Stimulated activated naive B cell treated with anti-CD40 and anti-IgM and Interleukin-4, amounts not matched to agents 10 μg/mL and 1 μg/mL and 100 μg/mL, for 72 hours (primary cell): ENCODE results near the gene NCOA3.
"Not testable (repeated sequence)": the region's sequence is repeated elsewhere in the genome, so short reads cannot be mapped to it uniquely, and the experiment has no call there.

Experiments
- ATAC-seq, 2 donors: fragments of 150-1000 bp; cut with Tn5 transposase; replicated peaks; 2 replicates each; pipeline ENCODE4 v1.10.0; 2021; ENCODE audit warnings: moderate library complexity in 1 of 2
- DNase-seq: peaks from one replicate; pipeline ENCODE4 v3.0.0; 2021
- H3K27ac Mint-ChIP-seq: one replicate; pipeline ENCODE4 v1.8.0; 2022; ENCODE audit warnings: mild to moderate bottlenecking, mixed read lengths
- H3K27me3 Mint-ChIP-seq, 2 donors: one replicate each; pipeline ENCODE4 v1.8.0; 2022; ENCODE audit warnings: mixed read lengths in 2 of 2
- H3K36me3 Mint-ChIP-seq, 2 donors: one replicate each; pipeline ENCODE4 v1.8.0; 2022; ENCODE audit warnings: mixed read lengths in 2 of 2, mild to moderate bottlenecking in 1 of 2
- H3K4me1 Mint-ChIP-seq, 2 donors: one replicate each; pipeline ENCODE4 v1.8.0; 2022; ENCODE audit warnings: mixed read lengths in 2 of 2, mild to moderate bottlenecking in 1 of 2
- H3K4me3 Mint-ChIP-seq, 2 donors: one replicate each; pipeline ENCODE4 v1.8.0; 2022; ENCODE audit warnings: mild to moderate bottlenecking in 2 of 2, mixed read lengths in 2 of 2, moderate library complexity in 1 of 2
- H3K9me3 Mint-ChIP-seq, 2 donors: one replicate each; pipeline ENCODE4 v1.8.0; 2022; ENCODE audit warnings: mixed read lengths in 2 of 2, mild to moderate bottlenecking in 1 of 2

NCOA3 gene

DNA sequence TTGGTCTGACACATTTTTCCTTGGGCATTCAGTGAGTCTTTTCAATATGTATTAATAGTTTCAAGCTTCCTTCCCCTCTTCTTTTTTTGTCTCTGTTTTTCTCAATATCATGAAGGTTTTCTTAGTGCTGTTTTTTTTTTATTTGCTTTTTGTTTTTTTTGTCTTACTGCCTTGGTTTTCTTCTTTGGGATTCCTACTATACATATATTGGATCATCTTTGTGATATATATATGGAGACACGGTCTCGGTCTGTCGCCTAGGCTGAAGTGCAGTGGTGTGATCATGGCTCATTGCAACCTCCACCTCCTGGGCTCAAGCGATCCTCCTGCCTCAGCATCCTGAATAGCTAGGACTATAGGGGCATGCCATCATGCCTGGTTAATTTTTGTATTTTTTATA is 43.8 kb downstream of the NCOA3 start:
- ATAC-seq, result no peak
- no peaks in the 10 kb centered on the region for H3K27me3 Mint-ChIP-seq
- H3K9me3 Mint-ChIP-seq, result no peaks in the 10 kb centered on the region
- H3K4me1 Mint-ChIP-seq, result peaks cover 41 to 77% of the 10 kb centered on the region in 2 donors
- peaks cover 42 to 48% of the 10 kb centered on the region in 2 donors for H3K36me3 Mint-ChIP-seq
- H3K4me3 Mint-ChIP-seq, result peak overlapping the region; percentile 14 to 22
- peak overlapping the region; percentile 82 for H3K27ac Mint-ChIP-seq
- DNase-seq, result no peak

DNA sequence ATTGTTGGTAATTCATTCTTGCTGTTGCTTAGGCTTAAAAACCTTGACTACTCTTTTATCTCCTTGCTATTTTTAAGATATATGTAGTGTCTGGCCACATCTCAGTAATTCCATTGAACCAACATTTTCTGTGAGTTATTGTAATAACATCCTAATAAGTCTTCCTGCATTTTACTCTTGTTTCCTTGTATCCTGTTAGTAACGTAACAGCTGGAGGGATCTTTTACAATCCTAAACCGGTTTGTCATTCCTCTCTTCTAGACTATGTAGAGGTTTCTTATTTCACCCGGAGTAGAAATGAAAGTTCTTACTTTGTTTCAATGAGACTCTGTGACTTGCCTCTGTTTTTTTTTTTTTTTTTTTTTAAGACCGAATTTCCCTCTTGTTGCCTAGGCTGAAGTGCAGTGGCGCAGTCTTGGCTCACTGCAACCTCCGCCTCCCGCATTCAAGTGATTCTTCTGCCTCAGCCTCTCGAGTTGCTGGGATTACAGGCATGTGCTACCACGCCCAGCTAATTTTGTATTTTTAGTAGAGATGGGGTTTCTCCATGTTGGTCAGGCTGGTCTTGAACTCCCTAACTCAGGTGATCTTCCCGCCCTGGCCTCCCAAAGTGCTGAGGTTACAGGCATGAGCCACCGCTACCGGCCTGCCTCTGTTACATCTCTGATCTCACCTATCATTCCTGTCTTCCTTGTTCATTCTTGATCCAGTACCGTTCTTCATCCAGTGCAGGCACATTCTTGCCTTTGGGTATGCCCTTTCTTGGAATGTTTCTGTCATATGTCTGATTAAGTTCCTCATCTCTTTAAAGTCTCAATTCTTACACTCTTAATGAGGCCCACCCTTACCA is 44.7 kb downstream of the NCOA3 start:
- Mint-ChIP-seq H3K27ac (no peak overlapping the region), H3K4me1 (peaks cover 39 to 77% of the 10 kb centered on the region in 2 donors), H3K36me3 (peaks cover 42 to 49% of the 10 kb centered on the region in 2 donors), H3K4me3 (no peak overlapping the region), H3K27me3 (no peaks in the 10 kb centered on the region), H3K9me3 (no peaks in the 10 kb centered on the region)
- DNase-seq (no peak), ATAC-seq (no peak)

DNA sequence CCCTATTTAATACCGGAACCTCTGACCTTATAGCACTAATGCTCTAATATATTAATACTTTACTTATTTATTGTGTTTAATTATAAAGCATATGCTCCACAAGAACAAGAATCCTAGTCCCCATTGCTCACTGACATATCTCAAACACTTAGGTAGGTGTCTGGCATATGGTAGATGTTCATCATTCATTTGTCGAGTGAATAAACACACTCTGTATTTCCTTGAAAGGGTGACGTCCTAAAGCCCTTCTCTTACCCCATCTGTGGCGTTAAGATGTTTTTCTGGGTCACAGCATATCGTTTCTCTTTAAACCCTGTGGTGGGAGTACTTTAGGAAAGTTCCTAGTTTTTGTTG is 45.3 kb downstream of the NCOA3 start:
- H3K27ac Mint-ChIP-seq, result no peak overlapping the region
- no peak overlapping the region for H3K4me3 Mint-ChIP-seq
- H3K27me3 Mint-ChIP-seq, result no peaks in the 10 kb centered on the region
- DNase-seq (no peak), ATAC-seq (no peak)
- peaks cover 37 to 47% of the 10 kb centered on the region in 2 donors for H3K36me3 Mint-ChIP-seq
- H3K4me1 Mint-ChIP-seq, result peaks cover 40 to 75% of the 10 kb centered on the region in 2 donors
- H3K9me3 Mint-ChIP-seq, result no peaks in the 10 kb centered on the region

DNA sequence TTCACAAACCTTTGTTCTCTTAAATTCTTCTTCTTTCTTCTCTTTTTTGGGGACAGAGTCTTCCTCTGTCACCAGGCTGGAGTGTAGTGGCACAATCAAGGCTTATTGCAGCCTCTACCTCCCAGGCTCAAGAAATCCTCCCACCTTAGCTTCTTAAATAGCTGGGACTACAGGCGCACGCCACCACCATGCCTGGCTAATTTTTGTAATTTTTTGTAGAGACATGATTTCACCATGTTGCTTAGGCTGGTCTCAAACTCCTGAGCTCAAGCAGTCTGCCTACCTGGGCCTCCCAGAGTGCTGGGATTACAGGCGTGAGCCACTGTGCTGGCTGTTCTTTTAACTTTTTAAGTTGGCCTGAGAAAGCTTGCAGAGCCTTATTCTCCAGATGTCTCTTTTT is 48.0 kb downstream of the NCOA3 start:
- Mint-ChIP-seq H3K4me3 (no peak overlapping the region), H3K4me1 (peaks cover 23 to 64% of the 10 kb centered on the region in 2 donors), H3K9me3 (no peaks in the 10 kb centered on the region), H3K27me3 (no peaks in the 10 kb centered on the region), H3K36me3 (peaks cover 33 to 44% of the 10 kb centered on the region in 2 donors), H3K27ac (peak overlapping the region; percentile 91)
- ATAC-seq (no peak), DNase-seq (no peak)

DNA sequence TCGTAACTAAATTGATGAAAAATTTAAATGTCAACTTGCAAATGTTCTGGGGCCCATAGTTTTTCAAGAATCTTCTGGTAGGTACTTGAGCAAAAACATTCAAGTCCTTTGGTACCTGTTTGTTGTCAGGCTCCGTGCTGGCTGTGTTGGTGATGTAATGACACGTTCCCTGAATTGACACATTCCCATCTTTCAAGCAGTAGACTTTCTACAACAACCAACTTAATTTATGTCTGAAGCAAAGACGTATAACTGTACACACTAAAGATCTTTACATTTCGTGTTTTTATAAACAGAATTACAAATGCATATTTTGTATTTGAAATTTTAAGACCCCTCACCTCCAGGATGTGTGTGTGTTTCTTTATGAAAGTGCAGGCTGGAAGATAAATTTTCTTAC is 49.5 kb downstream of the NCOA3 start:
- no peak overlapping the region for H3K4me3 Mint-ChIP-seq
- H3K36me3 Mint-ChIP-seq, result peaks cover 29 to 39% of the 10 kb centered on the region in 2 donors
- H3K9me3 Mint-ChIP-seq, result no peaks in the 10 kb centered on the region
- ATAC-seq, result no peak
- H3K4me1 Mint-ChIP-seq, result peaks cover 21 to 60% of the 10 kb centered on the region in 2 donors
- no peak for DNase-seq
- no peaks in the 10 kb centered on the region for H3K27me3 Mint-ChIP-seq
- peak overlapping the region; percentile 42 for H3K27ac Mint-ChIP-seq

DNA sequence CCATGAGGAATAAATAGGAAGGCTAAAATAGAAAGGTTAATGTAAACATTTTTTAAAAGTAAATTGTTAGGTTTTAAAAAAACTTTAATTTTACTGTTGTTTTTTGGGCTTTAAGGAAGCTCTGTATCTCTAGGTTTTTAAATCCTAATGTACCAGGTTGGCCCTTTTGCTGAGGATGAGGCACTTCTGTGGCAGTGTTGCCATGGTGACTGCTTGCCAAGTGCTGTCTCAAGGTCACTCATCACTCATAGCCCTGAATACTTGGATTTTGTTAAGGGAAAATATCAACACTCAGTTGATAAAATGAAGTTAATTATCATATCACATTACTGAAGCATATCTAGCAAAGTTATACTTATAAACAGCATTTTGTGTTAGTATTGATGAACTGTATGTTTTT is 50.2 kb downstream of the NCOA3 start:
- no peaks in the 10 kb centered on the region for H3K9me3 Mint-ChIP-seq
- DNase-seq (no peak), ATAC-seq (no peak)
- no peak overlapping the region for H3K4me3 Mint-ChIP-seq
- peaks cover 18 to 60% of the 10 kb centered on the region in 2 donors for H3K4me1 Mint-ChIP-seq
- no peak overlapping the region for H3K27ac Mint-ChIP-seq
- peaks cover 22 to 35% of the 10 kb centered on the region in 2 donors for H3K36me3 Mint-ChIP-seq
- no peaks in the 10 kb centered on the region for H3K27me3 Mint-ChIP-seq

DNA sequence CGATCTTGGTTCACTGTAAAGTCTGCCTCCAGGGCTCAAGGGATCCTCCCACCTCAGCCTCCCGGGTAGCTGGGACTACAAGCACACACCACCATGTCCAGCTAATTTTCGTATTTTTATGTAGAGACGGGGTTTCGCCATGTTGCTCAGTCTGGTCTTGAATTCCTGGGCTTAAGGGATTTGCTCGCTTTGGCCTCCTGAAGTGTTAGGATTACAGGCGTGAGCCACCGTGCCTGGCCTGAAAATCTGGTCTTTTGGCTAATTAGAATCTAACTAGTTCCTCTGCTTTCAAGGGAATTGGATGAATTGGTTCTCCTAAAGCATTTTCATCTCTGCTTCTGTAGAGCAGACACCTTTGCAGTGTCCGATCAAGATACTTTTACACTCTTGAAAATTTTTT is 51.3 kb downstream of the NCOA3 start:
- Mint-ChIP-seq H3K27ac (no peak overlapping the region), H3K4me1 (peaks cover 17 to 65% of the 10 kb centered on the region in 2 donors), H3K36me3 (peaks cover 22 to 32% of the 10 kb centered on the region in 2 donors), H3K27me3 (no peaks in the 10 kb centered on the region), H3K4me3 (no peak overlapping the region), H3K9me3 (no peaks in the 10 kb centered on the region)
- DNase-seq, result no peak
- no peak for ATAC-seq

DNA sequence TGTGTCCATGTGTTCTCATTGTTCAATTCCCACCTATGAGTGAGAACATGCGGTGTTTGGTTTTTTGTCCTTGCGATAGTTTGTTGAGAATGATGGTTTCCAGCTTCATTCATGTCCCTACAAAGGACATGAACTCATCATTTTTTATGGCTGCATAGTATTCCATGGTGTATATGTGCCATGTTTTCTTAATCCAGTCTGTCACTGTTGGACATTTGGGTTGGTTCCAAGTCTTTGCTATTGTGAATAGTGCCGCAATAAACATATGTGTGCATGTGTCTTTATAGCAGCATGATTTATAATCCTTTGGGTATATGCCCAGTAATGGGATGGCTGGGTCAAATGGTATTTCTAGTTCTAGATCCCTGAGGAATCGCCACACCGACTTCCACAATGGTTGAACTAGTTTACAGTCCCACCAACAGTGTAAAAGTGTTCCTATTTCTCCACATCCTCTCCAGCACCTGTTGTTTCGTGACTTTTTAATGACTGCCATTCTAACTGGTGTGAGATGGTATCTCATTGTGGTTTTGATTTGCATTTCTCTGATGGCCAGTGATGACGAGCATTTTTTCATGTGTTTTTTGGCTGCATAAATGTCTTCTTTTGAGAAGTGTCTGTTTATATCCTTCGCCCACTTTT is 52.0 kb downstream of the NCOA3 start:
- Mint-ChIP-seq H3K4me1 (peaks cover 21 to 72% of the 10 kb centered on the region in 2 donors), H3K27ac (peak overlapping the region; percentile 31), H3K36me3 (peaks cover 25 to 36% of the 10 kb centered on the region in 2 donors)
- not testable (repeated sequence) for H3K27me3 Mint-ChIP-seq, ATAC-seq, H3K4me3 Mint-ChIP-seq, H3K9me3 Mint-ChIP-seq, DNase-seq

DNA sequence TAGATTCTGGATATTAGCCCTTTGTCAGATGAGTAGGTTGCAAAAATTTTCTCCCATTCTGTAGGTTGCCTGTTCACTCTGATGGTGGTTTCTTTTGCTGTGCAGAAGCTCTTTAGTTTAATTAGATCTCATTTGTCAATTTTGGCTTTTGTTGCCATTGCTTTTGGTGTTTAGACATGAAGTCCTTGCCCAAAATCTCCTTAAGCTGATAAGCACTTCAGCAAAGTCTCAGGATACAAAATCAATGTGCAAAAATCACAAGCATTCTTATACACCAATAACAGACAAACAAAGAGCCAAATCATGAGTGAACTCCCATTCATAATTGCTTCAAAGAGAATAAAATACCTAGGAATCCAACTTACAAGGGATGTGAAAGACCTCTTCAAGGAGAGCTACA is 52.6 kb downstream of the NCOA3 start:
- DNase-seq, H3K9me3 Mint-ChIP-seq, H3K4me3 Mint-ChIP-seq, ATAC-seq, H3K27me3 Mint-ChIP-seq: not testable (repeated sequence)
- Mint-ChIP-seq H3K36me3 (peaks cover 27 to 36% of the 10 kb centered on the region in 2 donors), H3K27ac (peak overlapping the region; percentile 20), H3K4me1 (peaks cover 26 to 76% of the 10 kb centered on the region in 2 donors)

DNA sequence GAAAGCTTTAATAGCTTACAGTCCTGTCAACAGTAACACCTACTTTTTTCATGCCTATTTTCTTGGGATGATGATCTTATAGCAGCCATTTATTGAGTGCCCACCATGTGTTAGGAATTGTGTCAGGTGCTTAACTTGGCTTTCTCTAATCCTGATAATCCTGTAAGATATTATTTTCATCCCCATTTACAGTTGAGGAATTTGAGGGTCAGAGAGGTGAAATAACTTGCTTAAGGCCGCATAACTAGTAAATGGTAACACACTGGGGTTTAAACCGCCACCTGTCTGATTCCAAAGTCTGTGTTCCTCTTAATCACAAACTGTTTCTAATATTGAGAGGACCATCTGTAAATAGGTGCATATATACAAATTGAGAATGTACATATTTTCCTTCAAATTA is 55.5 kb downstream of the NCOA3 start:
- no peak for ATAC-seq
- peaks cover 27 to 78% of the 10 kb centered on the region in 2 donors for H3K4me1 Mint-ChIP-seq
- H3K27ac Mint-ChIP-seq, result peak overlapping the region; percentile 5
- H3K4me3 Mint-ChIP-seq, result no peak overlapping the region
- H3K27me3 Mint-ChIP-seq, result no peaks in the 10 kb centered on the region
- no peak for DNase-seq
- H3K36me3 Mint-ChIP-seq, result peaks cover 28 to 34% of the 10 kb centered on the region in 2 donors
- H3K9me3 Mint-ChIP-seq, result no peaks in the 10 kb centered on the region

DNA sequence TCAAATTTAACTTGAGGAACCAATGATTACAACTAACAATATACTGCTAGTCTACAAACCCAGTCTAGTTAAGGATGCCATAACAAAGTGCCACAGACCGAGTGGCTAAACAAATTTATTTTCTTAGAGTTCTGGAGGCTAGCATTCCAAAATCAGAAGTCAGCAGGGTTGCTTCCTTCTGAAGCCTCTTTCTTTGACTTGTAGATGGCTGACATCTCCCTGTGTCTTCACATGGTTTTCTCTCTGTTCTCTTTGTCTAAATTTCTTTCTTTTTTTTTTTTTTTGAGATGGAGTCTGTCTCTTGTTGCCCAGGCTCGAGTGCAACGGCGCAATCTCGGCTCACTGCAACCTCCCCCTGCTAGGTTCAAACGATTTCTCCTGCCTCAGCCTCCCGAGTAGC is 56.1 kb downstream of the NCOA3 start:
- DNase-seq (no peak), ATAC-seq (no peak)
- Mint-ChIP-seq H3K36me3 (peaks cover 26 to 33% of the 10 kb centered on the region in 2 donors), H3K27ac (no peak overlapping the region), H3K4me3 (no peak overlapping the region), H3K9me3 (no peaks in the 10 kb centered on the region), H3K4me1 (peaks cover 29 to 76% of the 10 kb centered on the region in 2 donors), H3K27me3 (no peaks in the 10 kb centered on the region)

DNA sequence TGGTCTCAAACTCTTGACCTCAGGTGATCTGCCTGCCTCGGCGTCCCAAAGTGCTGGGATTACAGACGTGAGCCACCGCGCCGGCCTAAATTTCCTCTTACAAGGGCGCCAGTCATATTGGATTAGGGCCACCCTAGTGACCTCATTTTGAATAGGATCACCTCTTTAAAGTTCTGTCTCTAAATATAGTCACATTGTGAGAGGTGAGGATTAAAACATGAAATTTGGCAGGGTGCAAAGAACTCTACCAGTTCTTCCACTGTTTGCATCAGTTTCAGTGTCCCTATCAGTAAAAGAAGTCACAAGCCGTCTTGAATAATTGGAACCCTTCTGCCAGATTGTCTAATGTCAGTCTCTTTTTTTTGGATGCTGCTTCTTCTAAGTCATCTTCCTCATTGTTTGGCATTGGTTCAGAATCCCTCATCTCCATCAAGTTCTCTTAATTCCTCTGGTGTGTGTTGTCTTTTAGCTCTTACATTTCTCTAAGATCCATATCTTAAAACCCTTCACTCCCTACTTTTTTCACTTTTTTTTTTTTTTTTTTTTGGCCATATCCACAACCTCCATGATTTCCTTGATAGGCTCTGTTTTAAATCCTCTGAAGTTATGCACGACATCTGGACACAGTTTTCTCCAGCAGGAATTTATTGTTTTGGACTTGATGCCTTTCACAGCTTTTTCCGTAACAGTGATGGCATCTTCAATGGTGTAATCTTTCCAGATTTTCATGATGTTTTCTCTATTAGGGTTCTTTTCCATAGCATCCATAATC is 56.8 kb downstream of the NCOA3 start:
- H3K27ac Mint-ChIP-seq, result peak overlapping the region; percentile 2
- H3K36me3 Mint-ChIP-seq, result peaks cover 25 to 32% of the 10 kb centered on the region in 2 donors
- H3K4me3 Mint-ChIP-seq, result peak overlapping the region in 1 of 2 donors; percentile 4
- no peaks in the 10 kb centered on the region for H3K27me3 Mint-ChIP-seq
- DNase-seq, result no peak
- H3K9me3 Mint-ChIP-seq, result no peaks in the 10 kb centered on the region
- no peak for ATAC-seq
- H3K4me1 Mint-ChIP-seq, result peaks cover 29 to 76% of the 10 kb centered on the region in 2 donors

DNA sequence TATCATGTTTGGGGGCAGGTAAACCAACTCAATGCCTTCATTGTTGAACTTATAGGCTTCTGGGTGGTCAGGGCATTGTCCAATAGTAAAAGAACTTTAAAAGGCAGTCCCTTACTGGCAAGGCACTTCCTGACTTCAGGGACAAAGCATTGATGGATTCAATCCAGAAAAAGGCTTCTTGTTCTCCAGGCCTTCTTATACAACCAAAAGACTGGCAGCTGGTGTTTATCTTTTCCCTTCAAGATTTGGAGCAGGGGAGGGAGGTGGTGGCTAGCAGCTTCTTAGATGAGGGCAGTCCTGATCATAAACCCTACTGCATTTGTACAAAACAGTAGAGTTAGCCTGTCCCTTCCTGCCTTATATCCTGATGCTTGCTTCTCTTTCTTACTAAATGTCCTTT is 57.5 kb downstream of the NCOA3 start:
- Mint-ChIP-seq H3K4me1 (peaks cover 33 to 79% of the 10 kb centered on the region in 2 donors), H3K27me3 (no peaks in the 10 kb centered on the region), H3K4me3 (peak overlapping the region in 1 of 2 donors; percentile 23), H3K9me3 (no peaks in the 10 kb centered on the region), H3K36me3 (peaks cover 25 to 32% of the 10 kb centered on the region in 2 donors), H3K27ac (peak overlapping the region; percentile 2)
- no peak for DNase-seq
- ATAC-seq, result no peak

DNA sequence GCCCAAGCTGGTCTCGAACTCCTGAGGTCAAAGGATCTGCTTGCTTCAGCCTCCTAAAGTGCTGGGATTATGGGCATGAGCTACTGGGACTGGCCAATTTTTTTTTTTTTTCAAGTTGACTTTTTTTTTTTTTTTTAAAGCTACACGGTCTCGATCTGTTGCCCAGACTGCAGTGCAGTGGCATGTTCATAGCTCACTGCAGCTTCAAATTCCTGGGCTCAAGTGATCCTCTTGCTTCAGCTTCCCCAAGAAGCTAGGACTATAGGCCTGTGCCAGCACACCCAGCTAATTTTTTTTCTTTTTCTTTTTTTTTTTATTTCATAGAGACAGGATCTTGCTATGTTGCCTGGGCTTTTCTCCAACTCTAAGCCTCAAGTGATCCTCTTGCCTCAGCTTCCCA is 59.5 kb downstream of the NCOA3 start:
- H3K27me3 Mint-ChIP-seq, result no peaks in the 10 kb centered on the region
- DNase-seq (no peak), ATAC-seq (peak in 1 of 2 donors; percentile 31)
- H3K27ac Mint-ChIP-seq, result no peak overlapping the region
- H3K9me3 Mint-ChIP-seq, result no peaks in the 10 kb centered on the region
- peak overlapping the region in 1 of 2 donors; percentile 44 for H3K4me3 Mint-ChIP-seq
- H3K36me3 Mint-ChIP-seq, result peaks cover 18 to 32% of the 10 kb centered on the region in 2 donors
- H3K4me1 Mint-ChIP-seq, result peaks cover 36 to 81% of the 10 kb centered on the region in 2 donors
